ENCODE results near the gene TM7SF3.

Gene TM7SF3

DNA sequence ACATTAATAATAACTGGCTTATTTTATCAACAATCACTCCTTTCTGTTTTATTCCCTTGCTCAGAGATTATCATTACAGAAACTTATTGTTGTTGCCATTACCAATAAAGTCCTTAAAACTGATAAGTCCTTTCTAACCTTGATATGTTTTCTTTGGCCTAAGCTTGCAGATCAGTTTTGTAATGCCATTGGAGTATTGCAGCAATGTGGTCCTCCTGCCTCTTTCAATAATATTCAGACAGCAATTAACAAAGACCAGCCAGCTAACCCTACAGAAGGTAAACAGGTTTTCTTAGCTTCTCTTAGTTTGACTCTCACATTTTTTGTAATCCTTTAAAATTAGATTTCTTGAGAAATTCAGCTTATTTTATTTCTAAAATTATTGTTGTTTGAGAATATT lies 12.1 kb upstream of the TM7SF3 start:
- ATAC-seq = no peak
- TF ChIP-seq TOX (CRISPR knock-in tag; IDR thresholded peaks at IDR 0.05; ENCODE audit: borderline replicate concordance) (no peak), BACH2 (CRISPR knock-in tag; IDR thresholded peaks at IDR 0.05; ENCODE audit: borderline replicate concordance) (no peak), ZNF8 (CRISPR knock-in tag; IDR thresholded peaks at IDR 0.05) (no peak), ARNTL (CRISPR knock-in tag; IDR thresholded peaks at IDR 0.05; ENCODE audit: borderline replicate concordance, low read depth) (no peak), ZFP3 (CRISPR knock-in tag; IDR thresholded peaks at IDR 0.05) (no peak)

DNA sequence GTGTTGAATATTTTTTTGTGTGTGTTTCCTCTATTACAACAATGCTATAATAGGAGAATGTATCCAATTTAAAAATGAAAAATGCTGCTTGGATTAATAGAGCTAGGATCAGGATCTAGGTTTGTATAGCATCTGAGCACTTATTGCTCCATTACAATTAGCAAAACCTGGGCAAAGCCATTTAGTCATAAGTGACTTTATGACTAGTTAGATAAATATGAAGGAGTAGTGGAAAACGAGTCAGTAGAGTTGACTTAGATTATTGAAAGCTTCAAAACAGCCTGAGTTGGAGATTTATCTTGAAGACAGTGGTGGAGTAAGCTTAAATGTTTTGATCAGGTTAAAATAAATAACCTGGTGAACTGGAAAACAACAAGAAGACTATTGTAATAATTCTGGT lies 10.9 kb upstream of the TM7SF3 start:
- no peak for ATAC-seq
- no peak for TF ChIP-seq ZNF565 (CRISPR knock-in tag; conservative IDR thresholded peaks at IDR 0.05; ENCODE audit: low read depth)
- no peak for TF ChIP-seq PPARA (CRISPR knock-in tag; IDR thresholded peaks at IDR 0.05; ENCODE audit: borderline replicate concordance)
- no peak for TF ChIP-seq CSDC2 (CRISPR knock-in tag; IDR thresholded peaks at IDR 0.05)
- no peak for TF ChIP-seq ARNTL (CRISPR knock-in tag; IDR thresholded peaks at IDR 0.05; ENCODE audit: borderline replicate concordance, low read depth)
- no peak for TF ChIP-seq ZC3H10 (CRISPR knock-in tag; IDR thresholded peaks at IDR 0.05)
- TF ChIP-seq CSRNP3 (CRISPR knock-in tag; IDR thresholded peaks at IDR 0.05) = no peak
- no peak for TF ChIP-seq TOX (CRISPR knock-in tag; IDR thresholded peaks at IDR 0.05; ENCODE audit: borderline replicate concordance)
- TF ChIP-seq, protein P1, sequence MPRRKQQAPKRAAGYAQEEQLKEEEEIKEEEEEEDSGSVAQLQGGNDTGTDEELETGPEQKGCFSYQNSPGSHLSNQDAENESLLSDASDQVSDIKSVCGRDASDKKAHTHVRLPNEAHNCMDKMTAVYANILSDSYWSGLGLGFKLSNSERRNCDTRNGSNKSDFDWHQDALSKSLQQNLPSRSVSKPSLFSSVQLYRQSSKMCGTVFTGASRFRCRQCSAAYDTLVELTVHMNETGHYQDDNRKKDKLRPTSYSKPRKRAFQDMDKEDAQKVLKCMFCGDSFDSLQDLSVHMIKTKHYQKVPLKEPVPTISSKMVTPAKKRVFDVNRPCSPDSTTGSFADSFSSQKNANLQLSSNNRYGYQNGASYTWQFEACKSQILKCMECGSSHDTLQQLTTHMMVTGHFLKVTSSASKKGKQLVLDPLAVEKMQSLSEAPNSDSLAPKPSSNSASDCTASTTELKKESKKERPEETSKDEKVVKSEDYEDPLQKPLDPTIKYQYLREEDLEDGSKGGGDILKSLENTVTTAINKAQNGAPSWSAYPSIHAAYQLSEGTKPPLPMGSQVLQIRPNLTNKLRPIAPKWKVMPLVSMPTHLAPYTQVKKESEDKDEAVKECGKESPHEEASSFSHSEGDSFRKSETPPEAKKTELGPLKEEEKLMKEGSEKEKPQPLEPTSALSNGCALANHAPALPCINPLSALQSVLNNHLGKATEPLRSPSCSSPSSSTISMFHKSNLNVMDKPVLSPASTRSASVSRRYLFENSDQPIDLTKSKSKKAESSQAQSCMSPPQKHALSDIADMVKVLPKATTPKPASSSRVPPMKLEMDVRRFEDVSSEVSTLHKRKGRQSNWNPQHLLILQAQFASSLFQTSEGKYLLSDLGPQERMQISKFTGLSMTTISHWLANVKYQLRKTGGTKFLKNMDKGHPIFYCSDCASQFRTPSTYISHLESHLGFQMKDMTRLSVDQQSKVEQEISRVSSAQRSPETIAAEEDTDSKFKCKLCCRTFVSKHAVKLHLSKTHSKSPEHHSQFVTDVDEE (CRISPR knock-in tag; IDR thresholded peaks at IDR 0.05) = no peak
- no peak for TF ChIP-seq ESRRG (CRISPR knock-in tag; IDR thresholded peaks at IDR 0.05)
- no peak for TF ChIP-seq SNAI2 (CRISPR knock-in tag; IDR thresholded peaks at IDR 0.05)
- TF ChIP-seq, protein P2, sequence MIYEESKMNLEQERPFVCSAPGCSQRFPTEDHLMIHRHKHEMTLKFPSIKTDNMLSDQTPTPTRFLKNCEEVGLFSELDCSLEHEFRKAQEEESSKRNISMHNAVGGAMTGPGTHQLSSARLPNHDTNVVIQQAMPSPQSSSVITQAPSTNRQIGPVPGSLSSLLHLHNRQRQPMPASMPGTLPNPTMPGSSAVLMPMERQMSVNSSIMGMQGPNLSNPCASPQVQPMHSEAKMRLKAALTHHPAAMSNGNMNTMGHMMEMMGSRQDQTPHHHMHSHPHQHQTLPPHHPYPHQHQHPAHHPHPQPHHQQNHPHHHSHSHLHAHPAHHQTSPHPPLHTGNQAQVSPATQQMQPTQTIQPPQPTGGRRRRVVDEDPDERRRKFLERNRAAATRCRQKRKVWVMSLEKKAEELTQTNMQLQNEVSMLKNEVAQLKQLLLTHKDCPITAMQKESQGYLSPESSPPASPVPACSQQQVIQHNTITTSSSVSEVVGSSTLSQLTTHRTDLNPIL (CRISPR knock-in tag; IDR thresholded peaks at IDR 0.05; ENCODE audit: low read depth) = no peak
- TF ChIP-seq RARB (CRISPR knock-in tag; IDR thresholded peaks at IDR 0.05) = no peak
- no peak for TF ChIP-seq ISL1 (CRISPR knock-in tag; IDR thresholded peaks at IDR 0.05)
- TF ChIP-seq OSR1 (CRISPR knock-in tag; IDR thresholded peaks at IDR 0.05) = no peak
- no peak for TF ChIP-seq POU6F1 (CRISPR knock-in tag; IDR thresholded peaks at IDR 0.05; ENCODE audit: borderline replicate concordance, low read depth)
- no peak for TF ChIP-seq ZNF8 (CRISPR knock-in tag; IDR thresholded peaks at IDR 0.05)
- TF ChIP-seq GLIS3 (CRISPR knock-in tag; IDR thresholded peaks at IDR 0.05) = no peak
- TF ChIP-seq ZFP30 (CRISPR knock-in tag; IDR thresholded peaks at IDR 0.05) = no peak
- no peak for TF ChIP-seq PATZ1 (CRISPR knock-in tag; IDR thresholded peaks at IDR 0.05; ENCODE audit: borderline replicate concordance)
- TF ChIP-seq BACH2 (CRISPR knock-in tag; IDR thresholded peaks at IDR 0.05; ENCODE audit: borderline replicate concordance) = no peak

DNA sequence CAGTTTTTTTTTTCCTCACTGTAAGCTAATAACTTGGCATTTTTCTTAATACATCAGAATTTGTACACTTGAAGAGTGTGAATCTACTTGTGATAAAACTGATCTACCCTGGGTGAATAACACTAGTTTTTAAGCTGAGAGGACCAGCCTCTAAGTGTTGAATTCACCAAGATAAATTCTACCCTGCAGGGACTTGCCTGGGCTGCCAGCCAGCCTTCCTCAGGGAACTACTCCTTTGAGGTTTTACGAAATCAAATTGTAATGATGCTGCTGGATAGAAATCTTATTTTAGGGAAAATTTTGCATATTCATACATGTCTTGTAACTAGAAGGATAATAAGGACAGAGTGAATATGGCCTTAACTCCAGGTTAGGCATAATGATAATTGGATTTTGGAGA lies 10.1 kb upstream of the TM7SF3 start:
- ATAC-seq = no peak
- TF ChIP-seq ZC3H10 (CRISPR knock-in tag; IDR thresholded peaks at IDR 0.05) (no peak), OSR1 (CRISPR knock-in tag; IDR thresholded peaks at IDR 0.05) (no peak), ZNF70 (CRISPR knock-in tag; IDR thresholded peaks at IDR 0.05) (no peak), POU6F1 (CRISPR knock-in tag; IDR thresholded peaks at IDR 0.05; ENCODE audit: borderline replicate concordance, low read depth) (no peak), PPARA (CRISPR knock-in tag; IDR thresholded peaks at IDR 0.05; ENCODE audit: borderline replicate concordance) (no peak), ISL1 (CRISPR knock-in tag; IDR thresholded peaks at IDR 0.05) (no peak), RARB (CRISPR knock-in tag; IDR thresholded peaks at IDR 0.05) (no peak)
- TF ChIP-seq, protein P1 (CRISPR knock-in tag; IDR thresholded peaks at IDR 0.05) = no peak
- TF ChIP-seq, protein P2 (CRISPR knock-in tag; IDR thresholded peaks at IDR 0.05; ENCODE audit: low read depth) = no peak
